PFSK-1 (cell line): ENCODE results near the gene TBCD.

Source experiments
- FOXP2 ChIP-seq: optimal IDR thresholded peaks from 2 replicates; pipeline ENCODE3; 2011; ENCODE audit warnings: borderline replicate concordance, control low read depth, inconsistent platforms; ENCODE audit not compliant: insufficient read depth; ENCODE audit errors: extremely low read length, extremely low read depth
- POLR2AphosphoS5 ChIP-seq: IDR thresholded peaks from 2 replicates; pipeline ENCODE4 v1.6.1; 2012; ENCODE audit warnings: low read depth, mild to moderate bottlenecking, control low read depth, low read length, moderate library complexity
- REST ChIP-seq, 2 experiments: IDR thresholded peaks; 2 replicates each; pipeline versions ENCODE4 v1.6.1 to v1.8.0; 2011 to 2012; ENCODE audit warnings: low read depth in 2 of 2, low read length in 2 of 2, control low read depth in 1 of 2, inconsistent platforms in 1 of 2, mild to moderate bottlenecking in 1 of 2, moderate library complexity in 1 of 2; ENCODE audit not compliant: insufficient read depth in 1 of 2
- SIN3A ChIP-seq: IDR thresholded peaks from 2 replicates; pipeline ENCODE4 v1.6.1; 2012; ENCODE audit warnings: mild to moderate bottlenecking, low read length, moderate library complexity, borderline replicate concordance; ENCODE audit not compliant: insufficient read depth
- TAF1 ChIP-seq: IDR thresholded peaks from 2 replicates; pipeline ENCODE4 v1.6.1; 2012; ENCODE audit warnings: low read length, control low read depth, borderline replicate concordance; ENCODE audit not compliant: insufficient read depth

GRCh38 chr17:82865274-82865673 lies 113.4 kb downstream of the TBCD start:
- TF ChIP-seq POLR2AphosphoS5 (no peak), REST (IDR thresholded peaks at IDR 0.05; ENCODE audit: insufficient read depth in 1 of 2, low read depth in 2 of 2, low read length in 2 of 2) (no peak), TAF1 (no peak), FOXP2 (no peak), SIN3A (no peak)
